GM12865 (cell line): ENCODE data around the gene GCKR.

Experiments
- DNase-seq: peaks from one replicate; pipeline ENCODE4 v3.0.0; 2010; ENCODE audit warnings: low read depth
- H3K4me3 ChIP-seq: 2 replicates; pipeline ENCODE4 v1.5.1; 2011; ENCODE audit warnings: mild to moderate bottlenecking, low read depth, low read length, control low read depth
- TF ChIP-seq, protein P1 (sequence below): IDR thresholded peaks from 2 replicates; pipeline ENCODE4 v1.5.1; 2011; ENCODE audit warnings: low read length, control low read depth, low read depth, inconsistent platforms; ENCODE audit not compliant: insufficient read depth; ENCODE audit errors: missing control alignments

GCKR gene

DNA sequence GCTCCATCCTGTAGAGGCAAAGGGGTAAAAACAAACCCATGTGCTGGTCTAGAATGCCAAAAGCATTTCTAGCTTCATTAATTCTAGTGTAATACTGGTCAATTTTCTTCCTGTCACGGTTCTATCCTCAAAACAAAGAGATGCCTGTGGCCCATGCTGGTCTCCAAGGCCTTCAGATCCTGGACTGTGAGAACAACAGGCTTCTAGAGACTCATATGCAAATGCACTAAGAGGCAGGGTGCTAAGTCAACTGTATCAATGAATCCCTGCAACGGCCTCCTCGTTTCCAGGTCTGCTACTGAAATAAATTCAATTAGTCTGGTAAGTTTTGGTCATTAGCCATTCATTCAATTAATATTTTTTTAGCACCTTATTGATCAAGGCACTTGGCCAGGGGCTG, 11.1 kb upstream of the GCKR start:
- DNase-seq, result no peak
- TF ChIP-seq, protein P1, sequence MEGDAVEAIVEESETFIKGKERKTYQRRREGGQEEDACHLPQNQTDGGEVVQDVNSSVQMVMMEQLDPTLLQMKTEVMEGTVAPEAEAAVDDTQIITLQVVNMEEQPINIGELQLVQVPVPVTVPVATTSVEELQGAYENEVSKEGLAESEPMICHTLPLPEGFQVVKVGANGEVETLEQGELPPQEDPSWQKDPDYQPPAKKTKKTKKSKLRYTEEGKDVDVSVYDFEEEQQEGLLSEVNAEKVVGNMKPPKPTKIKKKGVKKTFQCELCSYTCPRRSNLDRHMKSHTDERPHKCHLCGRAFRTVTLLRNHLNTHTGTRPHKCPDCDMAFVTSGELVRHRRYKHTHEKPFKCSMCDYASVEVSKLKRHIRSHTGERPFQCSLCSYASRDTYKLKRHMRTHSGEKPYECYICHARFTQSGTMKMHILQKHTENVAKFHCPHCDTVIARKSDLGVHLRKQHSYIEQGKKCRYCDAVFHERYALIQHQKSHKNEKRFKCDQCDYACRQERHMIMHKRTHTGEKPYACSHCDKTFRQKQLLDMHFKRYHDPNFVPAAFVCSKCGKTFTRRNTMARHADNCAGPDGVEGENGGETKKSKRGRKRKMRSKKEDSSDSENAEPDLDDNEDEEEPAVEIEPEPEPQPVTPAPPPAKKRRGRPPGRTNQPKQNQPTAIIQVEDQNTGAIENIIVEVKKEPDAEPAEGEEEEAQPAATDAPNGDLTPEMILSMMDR, result no peak
- H3K4me3 ChIP-seq, result no peak overlapping the region

GRCh38 chr2:27489118-27489497, 7.5 kb upstream of the GCKR start:
- DNase-seq, result peak; percentile 18
- H3K4me3 ChIP-seq, result peak overlapping the region; percentile 62
- TF ChIP-seq, protein P1, result no peak

GRCh38 chr2:27489498-27490397, 6.9 kb upstream of the GCKR start, which contains the start of gene IFT172:
Gene IFT172, minus strand, starts transcription at chr2:27489743. Its CDS starts 90 bp downstream, at chr2:27489653.
- H3K4me3 ChIP-seq, result peak within 1 kb of the TSS; percentile 62
- peak; percentile 99 for DNase-seq
- TF ChIP-seq, protein P1, result no peak

GRCh38 chr2:27492557-27492956, 4.1 kb upstream of the GCKR start:
- TF ChIP-seq, protein P1, result no peak
- no peak overlapping the region for H3K4me3 ChIP-seq
- DNase-seq, result no peak

GRCh38 chr2:27493948-27494283, 2.7 kb upstream of the GCKR start:
- no peak overlapping the region for H3K4me3 ChIP-seq
- DNase-seq, result no peak
- TF ChIP-seq, protein P1, result no peak

- H3K4me3 ChIP-seq, result no peak overlapping the region
- DNase-seq, result no peak
- TF ChIP-seq, protein P1, result no peak
These were observed 2.2 kb upstream of the GCKR start for GRCh38 chr2:27494284-27494943.
